DMS53 treated with DMSO at 0.1 percent for 48 hours (cell line): ENCODE data around the gene NXPH1.

Experiments used
- DNase-seq: peaks from one replicate; lab custom pipeline; 2025; ENCODE audit not compliant: unreplicated experiment; lab: John Stamatoyannopoulos, UW

NXPH1 gene

DNA sequence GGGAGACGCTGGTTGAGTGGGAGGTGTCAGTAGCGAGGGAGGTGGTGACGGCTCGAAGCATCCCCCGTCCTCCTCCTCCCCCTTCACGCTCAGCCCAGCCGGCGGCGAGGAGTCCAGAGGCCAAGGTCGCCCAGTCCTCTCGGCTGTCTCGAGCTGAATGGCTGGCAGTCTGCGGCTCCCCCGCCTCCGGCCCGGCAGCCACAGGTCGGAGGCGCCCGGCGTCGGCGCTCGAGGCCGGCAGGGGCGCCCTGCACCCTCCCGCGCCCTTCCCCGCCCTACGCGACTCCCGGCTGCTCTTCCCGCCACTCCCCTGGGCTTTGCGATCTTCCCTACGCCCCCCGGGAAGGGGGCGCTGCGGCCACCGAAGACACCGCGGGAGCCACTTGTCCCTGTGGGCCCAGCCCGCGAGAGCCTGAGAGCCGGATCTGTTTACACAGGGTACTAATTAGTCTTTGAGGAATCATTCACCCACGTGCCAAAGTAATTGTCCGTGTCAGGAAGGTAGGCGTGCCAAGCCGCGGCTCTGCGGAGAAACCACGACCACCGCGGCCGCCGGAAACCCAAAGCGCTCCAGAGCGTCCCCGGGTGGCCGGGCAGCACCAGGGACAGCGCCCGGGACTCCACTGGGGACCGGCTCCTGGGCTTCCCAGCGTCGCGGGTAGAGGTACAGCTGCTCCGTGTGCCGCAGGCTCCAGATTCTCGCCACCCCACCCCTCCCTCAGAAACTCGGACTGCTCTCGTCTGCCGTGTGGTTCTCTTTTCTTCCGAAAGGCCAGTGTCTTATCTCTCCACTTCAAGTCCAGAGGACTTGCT is at the start of gene NXPH1:
NXPH1 (plus strand) TSS at position 133 of the 813 bp plus-strand sequence.
- DNase-seq, result peak; percentile 73

GRCh38 chr7:8384901-8385300 is 48.5 kb upstream of the NXPH1 start:
- no peak for DNase-seq

- peak; percentile 63 for DNase-seq
These were observed 46.4 kb upstream of the NXPH1 start for GRCh38 chr7:8386926-8387550.

GRCh38 chr7:8387551-8388256 is 45.7 kb upstream of the NXPH1 start:
- no peak for DNase-seq

GRCh38 chr7:8388257-8388625 is 45.2 kb upstream of the NXPH1 start:
- no peak for DNase-seq

DNA sequence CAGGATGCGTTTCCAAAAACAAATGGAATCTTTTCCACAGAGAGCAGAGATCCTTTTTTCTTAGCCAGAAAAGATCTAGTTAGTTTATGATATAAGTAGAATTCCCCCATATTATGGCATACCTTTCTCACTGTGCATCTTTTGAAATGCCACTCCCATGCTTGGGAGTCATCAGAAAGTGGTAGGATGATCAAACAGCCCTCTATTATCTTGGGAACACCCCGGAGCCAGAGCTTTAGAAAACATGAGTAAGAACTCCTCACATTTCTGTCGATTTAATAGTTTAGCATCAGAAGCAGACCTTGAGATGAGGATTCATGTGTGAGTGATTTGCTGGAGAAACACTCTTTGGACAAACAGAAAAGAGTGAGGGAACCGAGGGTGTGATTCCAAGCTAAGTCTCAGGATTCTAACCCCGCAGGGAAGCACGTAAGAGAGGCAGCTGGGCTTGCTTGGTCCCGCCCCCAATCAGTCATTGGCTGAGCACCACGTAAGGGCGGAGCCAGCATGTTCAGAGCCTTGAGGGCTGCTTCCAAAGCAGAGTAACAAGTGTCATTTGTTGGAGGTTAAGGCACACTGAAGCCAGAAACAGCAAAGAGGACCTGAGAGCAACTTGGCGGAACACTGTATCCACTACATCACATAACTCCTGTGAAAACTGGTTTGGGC is 43.7 kb upstream of the NXPH1 start:
- peak; percentile 37 for DNase-seq

DNA sequence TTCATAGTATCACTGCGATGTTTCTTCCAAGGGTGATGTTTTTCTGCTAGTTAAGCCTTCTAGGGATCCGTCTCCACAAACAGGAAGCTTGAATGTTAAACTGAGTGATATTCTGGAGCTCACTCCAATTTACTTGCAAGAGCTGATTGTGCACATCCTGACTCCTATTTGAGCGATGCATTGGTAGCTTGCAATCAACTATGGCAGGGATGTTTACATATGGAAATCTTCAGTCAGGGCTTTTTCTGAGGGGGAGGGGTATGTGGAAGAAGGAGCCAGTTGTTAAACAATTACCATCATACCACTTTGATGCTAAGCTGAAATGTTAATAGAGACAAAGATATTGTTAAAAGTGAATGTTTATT is 43.2 kb upstream of the NXPH1 start:
- peak; percentile 37 for DNase-seq

DNA sequence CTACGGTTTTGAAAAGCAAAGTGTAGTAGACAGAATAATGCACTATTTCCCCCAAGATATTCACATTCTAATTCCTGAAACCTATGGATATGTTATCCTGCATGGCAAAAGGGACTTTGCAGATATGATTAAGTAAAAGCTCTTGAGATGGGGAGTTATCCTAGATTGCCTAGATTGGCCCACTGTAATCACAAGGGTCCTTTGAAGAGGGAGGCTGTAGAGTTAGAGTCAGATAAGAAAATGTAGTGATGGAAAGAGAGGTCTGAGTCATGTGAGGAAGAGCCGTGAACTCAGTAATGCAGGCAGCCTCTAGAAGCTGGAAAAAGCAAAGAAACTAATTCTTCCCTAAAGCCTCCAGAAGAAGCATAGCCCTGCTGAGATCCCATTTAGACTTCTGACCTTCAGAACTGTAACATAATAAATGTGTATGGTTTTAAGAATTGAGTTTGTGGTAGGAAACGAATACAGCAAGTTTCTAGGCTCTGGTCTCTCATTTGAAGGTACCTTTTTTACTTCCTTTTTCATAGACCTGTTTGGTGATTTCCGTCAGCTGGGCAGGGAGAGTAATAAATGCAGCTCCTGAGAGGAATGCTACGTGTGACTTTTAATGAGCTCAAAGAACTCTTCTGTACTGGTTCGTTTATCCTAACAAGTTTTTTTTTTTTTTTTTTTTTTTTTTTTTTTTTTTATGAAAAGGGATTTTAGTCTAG is 41.9 kb upstream of the NXPH1 start:
- no peak for DNase-seq

DNA sequence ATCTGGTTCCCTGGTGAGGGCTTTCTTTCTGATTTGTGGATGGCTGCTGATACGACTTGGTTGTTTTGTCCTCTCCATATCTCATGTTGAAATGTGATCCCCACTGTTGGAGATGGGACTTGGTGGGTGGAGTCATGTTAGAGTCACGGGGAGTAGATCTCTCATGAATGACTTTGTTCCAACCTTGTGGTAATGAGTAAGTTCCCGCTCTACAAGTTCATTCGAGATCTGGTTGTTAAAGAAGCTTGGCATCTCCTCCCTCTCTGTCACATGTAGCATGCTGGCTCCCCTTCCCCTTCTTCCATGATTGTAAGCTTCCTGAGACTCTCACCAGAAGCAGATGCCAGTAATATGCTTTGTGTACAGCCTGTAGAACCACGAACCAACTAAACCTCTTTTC is 37.1 kb upstream of the NXPH1 start:
- DNase-seq, result no peak

DNA sequence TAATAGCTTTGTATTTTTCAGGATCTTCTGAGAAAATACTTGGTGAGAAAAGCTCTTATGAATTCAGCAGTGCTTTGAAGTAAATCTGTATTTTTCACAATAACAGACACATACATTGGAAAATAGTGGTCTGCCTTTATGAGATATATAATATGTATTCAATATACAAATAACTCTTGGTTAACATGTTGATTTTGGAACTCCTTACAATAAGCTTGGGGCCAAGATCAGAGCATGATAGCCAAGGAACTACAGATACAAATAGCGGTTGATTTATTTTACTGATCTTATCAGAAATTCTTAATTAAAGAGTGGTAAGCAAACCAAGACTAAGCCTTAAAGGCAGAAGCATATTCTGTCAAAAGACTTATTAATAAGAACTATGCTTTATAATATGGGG is 24.5 kb upstream of the NXPH1 start:
- no peak for DNase-seq

DNA sequence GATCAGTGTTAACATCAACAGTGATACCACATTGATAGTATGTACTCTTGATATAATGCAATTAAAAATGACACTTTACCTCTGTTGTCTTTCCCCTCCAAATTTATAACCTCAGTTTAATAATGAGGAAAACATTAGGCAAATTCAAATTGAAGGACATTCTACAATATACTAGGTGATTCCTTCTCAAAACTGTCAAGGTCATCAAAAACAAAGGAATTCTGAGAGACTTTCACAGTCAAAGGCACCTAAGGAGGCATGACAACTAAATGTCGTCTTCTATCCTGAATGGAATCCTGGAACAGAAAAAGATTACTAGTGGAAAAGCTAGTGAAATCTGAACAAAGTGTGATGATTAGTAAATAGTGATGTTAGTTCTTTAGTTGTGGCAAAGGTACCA is 22.3 kb upstream of the NXPH1 start:
- DNase-seq, result no peak

DNA sequence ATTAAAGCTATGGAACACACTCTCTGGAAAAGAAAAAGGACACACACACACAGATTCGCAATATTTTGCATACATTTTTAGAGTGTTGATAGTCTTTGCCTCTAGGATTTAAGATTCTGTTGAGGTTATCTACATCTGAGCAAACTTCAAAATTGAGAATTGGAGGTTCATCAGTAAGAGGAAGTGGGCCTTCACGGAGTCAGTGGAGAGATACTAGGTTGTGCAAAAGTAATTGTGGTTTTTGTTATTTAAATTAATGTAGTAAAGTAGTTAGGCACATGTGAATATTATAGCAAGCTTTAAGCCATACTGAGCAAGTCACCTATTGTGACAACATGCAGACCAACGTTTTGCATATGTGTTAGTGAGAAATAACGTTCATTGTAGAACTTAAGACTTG is 19.8 kb upstream of the NXPH1 start:
- no peak for DNase-seq

GRCh38 chr7:8418629-8419245 is 14.7 kb upstream of the NXPH1 start:
- peak; percentile 82 for DNase-seq

DNA sequence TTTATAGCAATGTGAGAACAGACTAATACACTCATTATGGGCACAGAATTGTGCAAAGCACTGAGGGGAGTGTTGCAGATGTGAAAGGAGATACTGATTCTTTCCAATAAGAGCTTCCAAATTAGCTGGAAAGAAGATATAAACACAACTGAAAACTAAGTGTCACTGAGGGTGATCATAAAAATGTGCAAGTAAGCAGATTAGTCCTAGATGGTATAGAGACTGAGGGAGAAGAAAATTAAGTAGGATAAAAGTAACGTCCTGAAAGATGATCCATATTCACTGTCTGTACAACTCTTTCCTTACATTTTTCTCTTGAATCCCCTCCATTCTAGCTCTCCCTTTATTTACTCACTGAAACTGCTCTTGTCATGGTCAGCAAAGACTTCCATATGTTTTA is 11.2 kb upstream of the NXPH1 start:
- DNase-seq, result no peak

- DNase-seq, result peak; percentile 11
These were observed 10.4 kb upstream of the NXPH1 start for GRCh38 chr7:8423057-8423456.

DNA sequence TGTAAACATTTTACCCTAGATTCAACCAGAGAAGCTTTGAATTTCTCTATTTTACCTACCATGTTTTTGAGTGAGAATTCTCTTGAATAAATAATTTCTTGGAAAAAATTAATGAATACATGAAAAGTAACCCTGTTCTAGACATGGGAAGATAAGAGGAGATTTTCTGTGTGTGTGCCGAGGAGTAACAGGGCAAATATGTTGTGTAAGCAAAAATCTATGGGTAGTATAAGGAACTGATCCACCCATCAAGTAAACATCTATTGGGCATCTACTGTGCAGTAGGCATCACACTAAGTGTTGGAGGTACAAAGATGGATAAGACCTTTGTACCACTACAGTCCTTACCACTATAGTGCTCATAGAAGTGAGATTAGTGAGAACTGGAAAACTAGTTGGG is 8.2 kb upstream of the NXPH1 start:
- no peak for DNase-seq

GRCh38 chr7:8430643-8431042 is 2.8 kb upstream of the NXPH1 start:
- DNase-seq, result no peak

DNA sequence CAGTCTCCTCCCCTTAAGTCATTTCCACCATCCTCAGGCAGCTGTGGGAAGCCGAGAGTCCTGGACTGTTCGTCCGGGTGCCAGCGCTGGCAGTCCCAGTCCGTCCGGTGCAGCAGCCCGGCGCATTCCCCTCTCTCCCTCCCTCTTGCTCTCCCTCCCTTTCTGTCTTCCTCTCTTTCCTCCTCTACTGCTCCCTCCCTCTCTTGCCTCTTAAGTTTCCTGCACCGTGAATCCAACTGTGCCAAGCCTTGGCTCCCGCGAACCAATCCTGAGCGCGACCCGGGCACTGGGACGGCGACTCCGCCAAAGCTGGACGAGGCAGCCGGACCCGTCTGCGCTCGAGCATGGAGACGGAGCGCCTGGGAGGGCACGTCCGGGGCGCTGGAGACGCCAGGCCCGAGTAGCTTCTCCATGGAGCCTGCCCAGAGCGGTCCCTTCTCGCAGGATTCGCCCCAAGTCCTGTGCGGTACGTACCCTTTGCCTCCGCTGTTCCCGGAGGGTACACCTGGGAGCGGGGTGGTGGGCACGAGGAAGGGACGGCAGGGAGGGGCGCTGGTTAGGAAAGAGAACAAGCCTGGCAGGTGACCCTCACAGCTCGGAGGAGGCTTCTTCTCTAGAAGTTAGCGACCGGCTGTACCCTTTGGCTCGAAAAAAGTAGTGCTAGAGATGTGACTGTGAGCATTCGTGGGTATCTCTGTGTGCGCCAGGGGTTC is 1.0 kb downstream of the NXPH1 start:
- DNase-seq, result peak; percentile 73

DNA sequence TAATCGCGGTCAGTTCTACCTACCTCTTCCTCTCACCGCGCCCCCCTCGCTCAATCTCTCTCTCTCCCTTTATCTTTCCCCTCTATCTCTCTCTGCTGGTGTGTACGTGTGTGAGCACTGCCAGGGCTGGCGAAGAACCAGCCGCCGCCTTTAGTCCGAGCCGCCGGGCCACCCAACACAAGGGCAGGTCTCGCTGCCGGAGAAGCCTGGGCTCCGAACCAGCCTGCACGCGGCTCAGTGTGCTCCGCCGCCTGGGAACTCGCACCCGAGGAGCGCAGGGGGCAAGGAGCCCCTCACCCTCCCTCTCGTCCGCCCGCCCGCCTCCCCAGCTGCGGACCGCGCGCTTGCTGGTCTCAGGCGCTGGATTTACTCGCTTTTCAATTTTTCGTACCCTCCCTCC is 1.7 kb downstream of the NXPH1 start:
- DNase-seq, result peak; percentile 19
